ENCODE results near the gene NAP1L1. TPM values are rescaled to one million over a fixed set of nuclear protein-coding genes. Genes with fewer than 3 reads are reported as not detected.

The NAP1L1 gene
- polyA plus RNA-seq, 6 donors from 2014 or later = 112 to 223 (median 196) TPM

DNA sequence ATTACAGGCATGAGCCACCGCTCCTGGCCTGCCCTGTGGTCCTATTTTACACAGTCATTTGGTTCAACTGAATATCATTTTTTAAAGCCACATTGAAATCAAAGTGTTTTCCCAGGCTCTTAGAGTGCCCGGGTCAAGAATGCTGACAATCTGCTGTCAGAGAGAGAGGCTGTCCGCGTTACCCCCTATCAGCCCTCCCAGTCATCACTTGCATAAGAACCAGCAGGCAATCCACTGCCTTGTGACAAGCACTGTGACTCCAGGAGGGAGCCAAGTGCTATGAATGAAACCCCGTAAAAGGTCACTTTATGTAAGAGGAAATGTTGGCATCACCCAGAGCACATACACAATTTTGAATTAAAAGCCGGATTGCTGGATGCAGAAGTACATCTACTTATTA, 66.4 kb downstream of the NAP1L1 start:
- Mint-ChIP-seq H3K27me3 (peaks cover 23 to 38% (median 38%) of the 10 kb centered on the region in 3 donors), H3K4me1 (peaks cover 0 to 4% (median 0%) of the 10 kb centered on the region in 3 donors), H3K9me3 (no peaks in the 10 kb centered on the region), H3K4me3 (no peak overlapping the region), H3K36me3 (no peaks in the 10 kb centered on the region), H3K27ac (no peak overlapping the region)
- DNase-seq (no peak), ATAC-seq (ENCODE audit: low read depth in 2 of 2) (no peak)

DNA sequence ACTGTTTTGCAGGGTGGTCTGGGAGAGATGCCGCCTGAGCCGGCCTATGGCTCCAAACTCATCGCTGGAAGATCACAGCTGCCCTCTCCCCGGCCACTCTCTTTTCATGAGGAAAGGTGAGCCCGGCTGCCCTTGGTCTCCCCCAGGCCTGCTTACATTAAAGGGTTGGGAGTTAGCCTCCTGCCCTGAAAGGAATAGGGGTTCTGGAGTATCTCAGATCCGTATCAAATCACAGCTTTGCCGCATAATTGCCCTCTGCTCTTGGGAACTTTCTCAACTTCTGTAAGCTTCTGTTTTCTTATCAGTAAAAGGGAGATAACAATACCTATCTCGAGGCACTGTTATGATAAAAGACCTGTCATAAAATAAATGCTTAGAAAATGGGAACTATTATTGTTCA, 70.5 kb downstream of the NAP1L1 start:
- Mint-ChIP-seq H3K36me3 (no peaks in the 10 kb centered on the region), H3K4me3 (no peak overlapping the region), H3K9me3 (no peaks in the 10 kb centered on the region), H3K27ac (no peak overlapping the region), H3K4me1 (no peaks in the 10 kb centered on the region), H3K27me3 (peaks cover 13 to 36% (median 29%) of the 10 kb centered on the region in 3 donors)
- no peak for DNase-seq
- ATAC-seq (ENCODE audit: low read depth in 2 of 2) = no peak

DNA sequence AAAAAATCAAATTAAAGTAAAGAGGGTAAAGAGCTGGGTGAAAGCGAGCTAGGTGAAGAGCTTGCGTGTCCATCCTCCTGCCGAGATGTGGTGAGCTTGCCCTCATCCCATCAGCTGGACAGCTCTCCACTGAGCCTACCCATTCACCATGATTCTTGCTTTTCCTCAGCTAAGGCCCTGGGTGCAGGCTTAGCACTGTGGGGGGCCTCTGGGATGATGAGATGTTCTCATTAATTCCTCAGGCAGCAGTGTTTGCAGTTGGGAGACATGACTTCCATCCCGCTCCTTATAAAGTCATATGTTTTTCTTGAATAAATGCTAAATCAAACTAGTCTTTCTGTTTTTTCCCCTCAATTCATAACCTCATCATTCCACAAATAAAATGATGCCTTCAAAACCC, 70.9 kb downstream of the NAP1L1 start:
- Mint-ChIP-seq H3K27me3 (peaks cover 13 to 32% (median 28%) of the 10 kb centered on the region in 3 donors), H3K36me3 (no peaks in the 10 kb centered on the region), H3K9me3 (no peaks in the 10 kb centered on the region), H3K4me3 (no peak overlapping the region), H3K4me1 (no peaks in the 10 kb centered on the region), H3K27ac (no peak overlapping the region)
- DNase-seq = no peak
- ATAC-seq (ENCODE audit: low read depth in 2 of 2) = no peak

DNA sequence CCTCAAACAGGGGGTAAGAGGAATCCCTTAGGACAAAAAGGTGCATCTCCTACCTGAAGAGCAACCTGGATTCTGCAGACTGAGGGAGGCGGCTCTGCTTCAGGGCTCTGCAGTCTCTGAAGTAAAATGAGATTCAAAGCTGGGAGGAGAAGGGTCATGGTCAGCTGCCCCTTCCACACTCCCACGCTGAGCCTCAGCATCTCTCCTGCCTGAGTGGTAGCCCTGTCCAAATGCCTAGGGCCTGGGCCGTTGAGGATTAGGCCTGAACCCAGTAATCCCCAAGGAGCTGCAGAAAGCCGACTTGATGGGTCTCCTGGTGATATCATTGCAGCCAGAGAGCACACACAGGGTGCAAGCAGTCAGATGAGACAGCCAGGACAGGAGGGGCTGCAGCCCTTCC, 71.8 kb downstream of the NAP1L1 start:
- no peaks in the 10 kb centered on the region for H3K9me3 Mint-ChIP-seq
- peaks cover 12 to 32% (median 26%) of the 10 kb centered on the region in 3 donors for H3K27me3 Mint-ChIP-seq
- peak overlapping the region in 1 of 6 donors; percentile 50 for H3K27ac Mint-ChIP-seq
- no peaks in the 10 kb centered on the region for H3K36me3 Mint-ChIP-seq
- H3K4me1 Mint-ChIP-seq = no peaks in the 10 kb centered on the region
- no peak overlapping the region for H3K4me3 Mint-ChIP-seq
- no peak for DNase-seq
- ATAC-seq (ENCODE audit: low read depth in 2 of 2) = no peak

DNA sequence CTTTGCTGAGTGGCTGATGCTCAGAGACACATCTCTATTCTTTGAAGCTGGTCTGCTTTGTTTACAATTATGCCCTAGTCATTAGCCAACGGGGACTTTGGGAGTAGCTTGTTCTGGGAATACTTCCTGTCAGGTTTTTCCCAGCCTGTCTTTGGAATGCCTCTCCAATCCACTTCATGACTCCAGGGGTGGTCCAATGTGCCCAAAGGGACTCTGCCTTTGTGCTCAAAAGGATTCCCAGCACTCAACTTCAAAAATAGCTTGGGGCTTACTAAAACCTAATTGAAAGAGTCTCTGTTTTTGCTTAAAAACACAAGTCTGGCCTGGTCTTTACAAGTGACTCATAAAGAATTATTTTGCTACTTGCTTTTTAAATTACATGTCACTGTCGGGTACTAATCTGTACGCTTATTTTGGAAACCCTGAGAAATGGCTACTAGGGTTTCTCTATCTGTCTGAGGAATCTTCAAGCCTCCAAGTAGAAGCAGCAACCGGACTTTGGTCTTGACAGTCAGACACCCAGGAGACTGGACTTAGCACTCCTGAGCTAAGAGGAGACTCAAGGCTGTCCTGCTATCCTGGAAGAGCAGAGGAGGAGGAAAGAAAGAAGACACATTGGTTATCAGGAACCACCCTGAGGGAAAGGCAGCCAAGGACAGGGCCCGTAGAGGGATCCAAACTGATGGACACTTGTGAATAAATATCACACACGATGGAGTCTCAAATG, 73.6 kb downstream of the NAP1L1 start:
- no peak overlapping the region for H3K4me3 Mint-ChIP-seq
- ATAC-seq (ENCODE audit: low read depth in 2 of 2) (no peak), DNase-seq (no peak)
- peaks cover 13 to 41% (median 24%) of the 10 kb centered on the region in 3 donors for H3K27me3 Mint-ChIP-seq
- no peak overlapping the region for H3K27ac Mint-ChIP-seq
- H3K36me3 Mint-ChIP-seq = no peaks in the 10 kb centered on the region
- no peaks in the 10 kb centered on the region for H3K9me3 Mint-ChIP-seq
- no peaks in the 10 kb centered on the region for H3K4me1 Mint-ChIP-seq

DNA sequence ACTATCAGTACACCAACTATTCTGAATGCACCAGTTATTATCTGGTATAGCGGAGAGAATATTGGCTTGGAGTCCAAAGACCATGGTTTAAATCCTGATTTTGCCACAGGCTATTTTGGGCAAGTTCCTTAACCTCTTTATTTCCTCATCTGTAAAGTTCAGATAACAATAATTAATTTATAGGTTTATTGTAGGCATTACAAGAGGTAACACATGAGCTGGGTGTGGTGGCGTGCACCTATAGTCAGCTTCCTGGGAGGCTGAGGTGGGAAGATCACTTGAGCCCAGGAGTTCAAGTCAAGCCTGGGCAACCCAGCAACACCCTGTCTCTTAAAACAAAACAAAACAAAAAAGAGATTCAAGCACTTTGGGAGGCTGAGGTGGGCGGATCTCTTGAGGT, 76.1 kb downstream of the NAP1L1 start:
- H3K27ac Mint-ChIP-seq = no peak overlapping the region
- peaks cover 5 to 7% of the 10 kb centered on the region in 2 donors for H3K36me3 Mint-ChIP-seq
- no peak for ATAC-seq (ENCODE audit: low read depth in 2 of 2)
- peaks cover 8 to 40% (median 22%) of the 10 kb centered on the region in 3 donors for H3K27me3 Mint-ChIP-seq
- no peak overlapping the region for H3K4me3 Mint-ChIP-seq
- no peaks in the 10 kb centered on the region for H3K4me1 Mint-ChIP-seq
- no peak for DNase-seq
- peaks cover 3 to 10% (median 6%) of the 10 kb centered on the region in 7 donors for H3K9me3 Mint-ChIP-seq

DNA sequence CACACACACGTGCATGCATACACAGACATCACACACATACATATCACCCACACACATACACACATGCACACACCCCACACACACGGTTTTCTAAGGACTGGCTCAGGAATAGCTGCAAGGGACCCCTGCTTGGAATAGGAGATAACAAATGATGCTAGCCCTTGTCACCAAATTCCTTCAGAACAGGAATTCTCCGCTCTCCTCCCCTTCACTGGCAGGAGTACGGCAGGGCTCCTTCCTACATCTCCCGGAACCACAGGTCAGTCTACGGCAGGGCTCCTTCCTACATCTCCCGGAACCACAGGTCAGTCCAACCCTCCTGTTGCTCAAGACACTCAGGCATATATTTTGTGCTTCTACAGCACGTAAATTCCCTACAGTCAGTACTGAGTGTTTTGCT, 76.8 kb downstream of the NAP1L1 start:
- peaks cover 5 to 7% of the 10 kb centered on the region in 2 donors for H3K36me3 Mint-ChIP-seq
- H3K27ac Mint-ChIP-seq = no peak overlapping the region
- no peak overlapping the region for H3K4me3 Mint-ChIP-seq
- H3K4me1 Mint-ChIP-seq = no peaks in the 10 kb centered on the region
- H3K27me3 Mint-ChIP-seq = peaks cover 8 to 40% (median 22%) of the 10 kb centered on the region in 3 donors
- H3K9me3 Mint-ChIP-seq = peaks cover 3 to 10% (median 6%) of the 10 kb centered on the region in 7 donors
- DNase-seq (no peak), ATAC-seq (ENCODE audit: low read depth in 2 of 2) (no peak)

DNA sequence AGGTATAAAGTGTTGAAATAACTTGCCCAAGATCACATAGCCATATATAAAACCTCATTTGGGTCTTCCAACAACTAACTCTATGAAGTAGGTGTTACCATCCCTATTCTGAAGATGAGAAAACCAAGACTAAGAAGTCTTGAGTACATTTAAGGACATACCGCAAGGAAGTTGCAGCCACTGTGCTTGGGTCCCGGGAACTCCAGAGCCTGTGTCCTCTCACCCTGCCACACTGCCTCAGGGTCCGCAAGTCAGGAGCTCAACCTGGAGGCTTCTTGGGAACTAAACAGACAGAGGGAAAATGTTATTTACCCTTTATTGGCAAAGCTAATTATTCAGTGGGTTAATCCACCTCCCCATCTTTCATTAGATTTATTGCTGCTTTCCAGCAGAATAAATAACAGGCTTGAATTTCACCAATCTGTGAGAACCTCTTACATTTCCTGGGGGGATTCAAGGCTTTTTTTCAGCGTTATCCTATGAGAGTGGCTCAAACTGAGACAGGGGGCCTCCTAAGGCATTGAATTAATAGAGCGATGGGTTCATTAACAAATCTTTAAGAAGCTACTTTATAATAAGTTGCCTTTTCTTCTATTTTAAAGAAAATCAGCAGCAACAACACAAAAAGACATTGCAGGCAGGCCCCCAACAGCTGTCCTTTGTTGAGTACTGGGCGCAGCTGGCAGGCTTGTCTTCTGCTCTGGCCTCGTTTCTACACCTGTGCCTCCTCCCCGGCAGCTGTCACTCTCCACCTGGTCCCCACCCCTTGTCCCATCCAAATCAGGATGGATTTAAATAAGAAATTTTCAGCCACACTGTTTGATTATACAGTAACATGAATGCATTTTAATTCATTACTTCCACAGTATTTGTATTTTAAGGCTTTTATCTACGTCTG, 78.2 kb downstream of the NAP1L1 start:
- Mint-ChIP-seq H3K4me1 (no peaks in the 10 kb centered on the region), H3K4me3 (no peak overlapping the region), H3K9me3 (peaks cover 3 to 10% (median 6%) of the 10 kb centered on the region in 7 donors), H3K27ac (no peak overlapping the region), H3K27me3 (peaks cover 8 to 28% (median 18%) of the 10 kb centered on the region in 3 donors), H3K36me3 (peaks cover 5 to 7% of the 10 kb centered on the region in 2 donors)
- DNase-seq (no peak), ATAC-seq (ENCODE audit: low read depth in 2 of 2) (no peak)

DNA sequence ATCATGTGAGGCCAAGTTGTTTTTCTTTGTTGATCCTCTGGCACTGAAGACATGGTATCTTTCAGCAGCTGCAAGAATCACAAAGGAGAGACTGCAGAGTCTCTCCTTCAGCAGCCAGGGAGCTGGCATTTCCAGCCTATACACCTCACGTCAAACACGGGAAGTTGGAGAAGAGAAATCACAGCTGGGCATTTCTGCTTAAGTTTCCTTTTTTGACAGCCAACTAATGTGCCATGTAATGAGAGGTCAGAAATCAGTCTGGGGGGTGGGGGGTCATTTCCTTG, 81.2 kb downstream of the NAP1L1 start:
- H3K4me3 Mint-ChIP-seq = no peak overlapping the region
- DNase-seq = no peak
- peaks cover 3 to 10% (median 6%) of the 10 kb centered on the region in 7 donors for H3K9me3 Mint-ChIP-seq
- peaks cover 8 to 25% (median 25%) of the 10 kb centered on the region in 3 donors for H3K27me3 Mint-ChIP-seq
- H3K27ac Mint-ChIP-seq = no peak overlapping the region
- no peaks in the 10 kb centered on the region for H3K4me1 Mint-ChIP-seq
- H3K36me3 Mint-ChIP-seq = peaks cover 5 to 7% of the 10 kb centered on the region in 2 donors
- ATAC-seq (ENCODE audit: low read depth in 2 of 2) = no peak

DNA sequence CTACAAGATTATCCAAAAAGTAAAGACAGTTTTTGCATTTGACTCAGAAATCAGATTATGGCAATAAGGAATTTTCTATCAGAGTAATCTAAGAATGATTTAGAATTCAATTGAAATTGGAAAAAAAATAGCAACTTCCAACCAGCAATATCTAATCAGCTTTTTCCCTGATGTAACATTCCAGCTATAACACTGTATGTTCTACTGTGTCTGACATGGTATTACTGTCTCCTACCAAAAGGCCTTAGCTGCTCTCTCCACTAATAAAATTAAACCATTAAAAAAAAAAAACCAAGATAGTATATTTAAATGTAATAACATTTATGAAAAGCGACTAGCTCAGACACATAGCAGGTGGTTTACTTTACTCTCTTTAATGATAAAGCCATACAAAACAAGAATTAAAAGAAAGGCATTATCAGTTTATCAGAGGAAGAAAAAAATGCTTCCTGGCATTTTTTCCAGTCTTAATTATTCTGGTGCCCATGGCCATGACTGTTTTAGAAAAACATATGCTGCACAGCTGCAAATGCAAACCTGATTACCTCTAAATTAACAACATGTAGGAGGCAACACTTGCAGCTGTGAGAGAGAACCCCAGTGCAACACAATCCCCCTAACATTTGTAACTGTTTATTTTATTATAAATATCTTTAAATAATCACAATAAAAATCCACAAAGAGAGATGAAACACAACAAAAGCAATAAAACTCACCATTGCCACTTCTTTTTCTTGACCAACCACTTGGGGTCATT, 81.7 kb downstream of the NAP1L1 start:
- H3K4me3 Mint-ChIP-seq = no peak overlapping the region
- DNase-seq (no peak), ATAC-seq (ENCODE audit: low read depth in 2 of 2) (no peak)
- H3K27me3 Mint-ChIP-seq = peaks cover 5 to 22% (median 21%) of the 10 kb centered on the region in 3 donors
- peaks cover 5 to 7% of the 10 kb centered on the region in 2 donors for H3K36me3 Mint-ChIP-seq
- H3K4me1 Mint-ChIP-seq = no peaks in the 10 kb centered on the region
- H3K9me3 Mint-ChIP-seq = peaks cover 3 to 10% (median 6%) of the 10 kb centered on the region in 7 donors
- H3K27ac Mint-ChIP-seq = no peak overlapping the region

DNA sequence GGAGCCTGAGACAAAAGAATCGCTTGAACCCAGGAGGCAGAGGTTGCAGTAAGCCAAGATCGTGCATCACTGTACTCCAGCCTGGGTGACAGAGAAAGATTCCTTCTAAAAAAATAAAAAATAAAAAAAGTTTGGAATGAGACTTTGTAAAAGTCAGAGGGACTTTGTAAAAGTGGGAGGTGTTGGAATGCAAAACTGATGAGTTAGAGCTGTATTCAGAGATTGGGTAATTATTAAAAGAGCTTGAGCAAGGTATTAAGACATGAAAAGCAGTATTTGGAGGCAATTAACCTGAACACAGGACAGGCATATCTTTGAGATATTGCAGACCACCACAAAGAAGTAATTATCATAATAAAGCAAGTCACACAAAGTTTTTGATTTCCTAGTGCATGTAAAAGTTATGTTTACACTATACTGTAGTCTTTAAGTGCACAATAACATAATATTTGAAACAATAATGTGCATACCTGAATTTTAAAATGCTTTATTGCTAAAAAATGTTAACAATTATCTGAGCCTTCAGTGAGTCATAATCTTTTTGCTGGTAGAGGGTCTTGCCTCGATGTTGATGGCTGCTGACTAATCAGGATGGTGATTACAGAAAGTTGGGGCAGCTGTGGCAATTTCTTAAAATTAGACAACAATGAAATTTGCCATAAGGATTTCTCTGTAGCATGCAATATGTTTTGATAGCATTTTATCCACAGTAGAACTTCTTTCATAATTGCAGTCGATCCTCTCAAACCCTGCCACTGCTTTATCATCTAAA, 86.0 kb downstream of the NAP1L1 start:
- no peaks in the 10 kb centered on the region for H3K36me3 Mint-ChIP-seq
- H3K9me3 Mint-ChIP-seq = no peaks in the 10 kb centered on the region
- no peaks in the 10 kb centered on the region for H3K4me1 Mint-ChIP-seq
- H3K4me3 Mint-ChIP-seq = no peak overlapping the region
- peaks cover 4 to 12% (median 5%) of the 10 kb centered on the region in 3 donors for H3K27me3 Mint-ChIP-seq
- no peak for ATAC-seq (ENCODE audit: low read depth in 2 of 2)
- no peak overlapping the region for H3K27ac Mint-ChIP-seq
- no peak for DNase-seq

DNA sequence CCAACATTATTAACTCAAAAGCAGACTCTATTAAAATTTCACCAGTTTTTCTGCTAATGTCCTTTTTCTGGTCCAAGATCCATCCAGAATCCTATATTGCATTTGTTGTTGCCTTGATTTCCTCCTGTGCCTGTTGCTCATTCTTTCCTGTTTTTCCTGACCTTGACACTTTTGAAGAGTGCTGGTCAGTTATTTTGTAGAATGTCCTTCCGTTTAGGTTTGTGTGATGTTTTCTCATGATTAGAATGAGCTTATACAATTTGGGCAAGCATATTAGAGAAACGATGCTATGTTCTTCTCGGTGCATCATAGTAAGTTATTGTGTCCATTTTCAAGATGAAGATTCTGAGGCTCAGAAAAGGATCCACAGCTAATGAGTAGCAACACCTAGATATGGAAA, 86.8 kb downstream of the NAP1L1 start:
- DNase-seq (no peak), ATAC-seq (ENCODE audit: low read depth in 2 of 2) (no peak)
- Mint-ChIP-seq H3K27ac (peak overlapping the region in 1 of 6 donors; percentile 42), H3K9me3 (no peaks in the 10 kb centered on the region), H3K4me1 (no peaks in the 10 kb centered on the region), H3K36me3 (no peaks in the 10 kb centered on the region), H3K27me3 (peaks cover 5 to 14% (median 5%) of the 10 kb centered on the region in 3 donors), H3K4me3 (no peak overlapping the region)

Measured in naive B cell (primary cell).